ENCODE results near the gene FARS2. TPM values are rescaled to one million over a fixed set of nuclear protein-coding genes. Genes with fewer than 3 reads are reported as not detected.

Gene FARS2
- polyA plus RNA-seq, 1 of the 3 experiments (the other 2 are of a cell fraction): 12.5 TPM

- POLR2A ChIA-PET: no interaction called here
- H3F3A ChIP-seq (replicated peaks; ENCODE audit: insufficient read depth): no peaks in the 10 kb centered on the region
- H4K20me1 ChIP-seq (ENCODE audit: insufficient read depth): no peaks in the 10 kb centered on the region
- peaks cover 0 to 3% of the 10 kb centered on the region in 2 experiments for H3K36me3 ChIP-seq (replicated peaks in 1 of 2; ENCODE audit: control insufficient read depth in 1 of 2, insufficient read depth in 2 of 2, low read length in 1 of 2)
- no peak overlapping the region for H2AFZ ChIP-seq (ENCODE audit: low read depth)
- no peak overlapping the region for H3K9ac ChIP-seq
- no peaks in the 10 kb centered on the region for H3K79me2 ChIP-seq (ENCODE audit: insufficient read depth)
- H3K4me2 ChIP-seq: no peak overlapping the region
- no peaks in the 10 kb centered on the region for H3K9me3 ChIP-seq
- TF ChIP-seq MAX (IDR thresholded peaks at IDR 0.05; ENCODE audit: low read depth) (no peak), GABPA (IDR thresholded peaks at IDR 0.05; ENCODE audit: low read depth) (no peak)
- H3K9me2 ChIP-seq: no peaks in the 10 kb centered on the region
- H3K27me3 ChIP-seq (ENCODE audit: insufficient read depth): no peaks in the 10 kb centered on the region
- no peak for DNase-seq
- H3K4me3 ChIP-seq (ENCODE audit: low read depth in 2 of 2, low read length in 1 of 2): no peak overlapping the region
- no peak overlapping the region for H3K27ac ChIP-seq (ENCODE audit: low read depth in 2 of 2, low read length in 1 of 2)
- WGBS (ENCODE audit: low lambda C conversion rate): 88% methylated on average over 7 of the region's 7 CpGs
- peaks cover 0 to 3% of the 10 kb centered on the region in 2 experiments; a peak in 1 of 4 replicates for H3K4me1 ChIP-seq (ENCODE audit: control insufficient read depth in 1 of 2, insufficient read depth in 2 of 2, low read depth in 1 of 2, low read length in 1 of 2)
- CTCF ChIA-PET: no interaction called here
These were observed 371.1 kb downstream of the FARS2 start for GRCh38 chr6:5632348-5632935.

GRCh38 chr6:5634525-5634924, 373.2 kb downstream of the FARS2 start:
- Histone ChIP-seq H3K27me3 (ENCODE audit: insufficient read depth) (no peaks in the 10 kb centered on the region), H3K79me2 (ENCODE audit: insufficient read depth) (no peaks in the 10 kb centered on the region), H3K4me2 (no peak overlapping the region), H3K4me1 (ENCODE audit: control insufficient read depth in 1 of 2, insufficient read depth in 2 of 2, low read depth in 1 of 2, low read length in 1 of 2) (peaks cover 0 to 12% of the 10 kb centered on the region in 2 experiments; a peak in 1 of 4 replicates), H3F3A (replicated peaks; ENCODE audit: insufficient read depth) (no peaks in the 10 kb centered on the region), H3K36me3 (replicated peaks in 1 of 2; ENCODE audit: control insufficient read depth in 1 of 2, insufficient read depth in 2 of 2, low read length in 1 of 2) (peaks cover 0 to 3% of the 10 kb centered on the region in 2 experiments), H3K9me3 (no peaks in the 10 kb centered on the region), H2AFZ (ENCODE audit: low read depth) (no peak overlapping the region), H3K9me2 (no peaks in the 10 kb centered on the region), H3K27ac (ENCODE audit: low read depth in 2 of 2, low read length in 1 of 2) (no peak overlapping the region), H4K20me1 (ENCODE audit: insufficient read depth) (no peaks in the 10 kb centered on the region), H3K9ac (no peak overlapping the region), H3K4me3 (ENCODE audit: low read depth in 2 of 2, low read length in 1 of 2) (no peak overlapping the region)
- 78% methylated on average over 4 of the region's 4 CpGs for WGBS (ENCODE audit: low lambda C conversion rate)
- ChIA-PET CTCF (interaction anchor here (1.4 kb wide), 1 partner anchor 11 kb away, joined by 3 read pairs; no protein-coding TSS in a partner anchor), POLR2A (no interaction called here)
- DNase-seq: no peak
- TF ChIP-seq TEAD4 (IDR thresholded peaks at IDR 0.05; ENCODE audit: borderline replicate concordance, insufficient read depth) (no peak), USF1 (IDR thresholded peaks at IDR 0.05; ENCODE audit: borderline replicate concordance, low read depth) (no peak), GATA2 (CRISPR knock-in tag; IDR thresholded peaks at IDR 0.05) (no peak), SMC3 (IDR thresholded peaks at IDR 0.05; ENCODE audit: low read depth, low read length) (no peak), EZH2phosphoT487 (IDR thresholded peaks at IDR 0.05; ENCODE audit: borderline replicate concordance, low read depth) (no peak), JUND (IDR thresholded peaks at IDR 0.05) (no peak), IRF3 (IDR thresholded peaks at IDR 0.05; ENCODE audit: low read depth, low read length) (no peak), CTCF (IDR thresholded peaks at IDR 0.05) (no peak), TCF12 (IDR thresholded peaks at IDR 0.05) (no peak), FOXJ3 (CRISPR knock-in tag; IDR thresholded peaks at IDR 0.05) (no peak), ZBTB33 (IDR thresholded peaks at IDR 0.05; ENCODE audit: borderline replicate concordance, low read depth) (no peak), MEF2A (IDR thresholded peaks at IDR 0.05; ENCODE audit: borderline replicate concordance, low read depth) (no peak), FOSL2 (IDR thresholded peaks at IDR 0.05; ENCODE audit: borderline replicate concordance, low read depth) (no peak), MAX (IDR thresholded peaks at IDR 0.05; ENCODE audit: low read depth) (no peak)
